ENCODE results near the gene GLA.

GRCh38 chrX:101388604-101389003 lies 19.1 kb downstream of the GLA start:
- TF ChIP-seq EZH2 (IDR thresholded peaks at IDR 0.05; ENCODE audit: borderline replicate concordance, low read depth, low read length, severe bottlenecking) (no peak), POLR2A (IDR thresholded peaks at IDR 0.05; ENCODE audit: low read depth, low read length) (no peak), CTCF (IDR thresholded peaks at IDR 0.05; ENCODE audit: extremely low read depth in 1 of 2, insufficient read depth in 1 of 2, low read depth in 1 of 2, low read length in 2 of 2) (no peak)
